ENCODE results near the gene LRRC45.

The LRRC45 gene

GRCh38 chr17:82033359-82034085 is 10.4 kb downstream of the LRRC45 start:
- no peak overlapping the region for H3K4me3 ChIP-seq (ENCODE audit: low read depth, low read length)
- no peak for TF ChIP-seq CTCF (IDR thresholded peaks at IDR 0.05; ENCODE audit: low read depth, low read length)

GRCh38 chr17:82034371-82035011 is 11.4 kb downstream of the LRRC45 start:
- H3K4me3 ChIP-seq (ENCODE audit: low read depth, low read length), result no peak overlapping the region
- TF ChIP-seq CTCF (IDR thresholded peaks at IDR 0.05; ENCODE audit: low read depth, low read length), result no peak

GRCh38 chr17:82035488-82035887 is 12.4 kb downstream of the LRRC45 start:
- no peak for TF ChIP-seq CTCF (IDR thresholded peaks at IDR 0.05; ENCODE audit: low read depth, low read length)
- no peak overlapping the region for H3K4me3 ChIP-seq (ENCODE audit: low read depth, low read length)

DNA sequence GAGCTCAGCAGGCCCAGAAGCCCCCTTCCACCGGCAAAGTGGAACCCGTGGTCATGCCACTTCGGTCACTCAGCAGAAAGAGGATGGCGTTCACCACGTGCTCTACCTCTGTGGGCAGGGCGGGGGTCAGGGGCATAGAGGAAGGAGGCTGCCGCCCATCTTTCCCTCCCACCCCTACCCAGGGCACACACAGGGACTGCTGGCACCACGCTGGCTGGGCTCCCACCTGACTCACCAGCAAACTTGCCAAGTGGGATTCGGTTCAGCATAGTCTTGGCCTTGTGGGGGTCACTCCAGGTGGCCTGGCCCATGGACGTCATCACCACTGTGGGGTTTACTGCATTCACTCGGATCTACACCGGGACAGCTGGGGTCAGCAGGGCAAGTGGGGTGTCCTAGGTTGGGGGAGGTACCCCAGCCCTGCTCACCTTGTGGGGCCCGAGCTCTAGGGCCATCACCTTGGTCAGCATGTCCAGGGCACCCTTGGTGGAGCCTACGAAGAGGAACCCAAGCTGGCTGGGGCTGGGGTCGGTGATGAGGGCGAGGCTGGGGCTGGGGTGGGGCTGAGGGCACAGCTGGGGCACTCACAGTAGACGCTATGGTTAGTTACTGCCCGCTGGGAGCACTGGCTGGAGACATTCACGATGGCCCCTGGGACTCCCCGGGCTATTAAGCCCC is 13.0 kb downstream of the LRRC45 start:
- no peak for TF ChIP-seq CTCF (IDR thresholded peaks at IDR 0.05; ENCODE audit: low read depth, low read length)
- peak overlapping the region; percentile 70; the same call in 1 of the 2 replicates for H3K4me3 ChIP-seq (ENCODE audit: low read depth, low read length)

GRCh38 chr17:82036634-82037091 is 13.6 kb downstream of the LRRC45 start:
- TF ChIP-seq CTCF (IDR thresholded peaks at IDR 0.05; ENCODE audit: low read depth, low read length), result no peak
- H3K4me3 ChIP-seq (ENCODE audit: low read depth, low read length), result peak overlapping the region; percentile 70

- peak within 1 kb of the TSS; percentile 70 for H3K4me3 ChIP-seq (ENCODE audit: low read depth, low read length)
- TF ChIP-seq CTCF (IDR thresholded peaks at IDR 0.05; ENCODE audit: low read depth, low read length), result peak; percentile 62
Observed at GRCh38 chr17:82037092-82037888, 14.2 kb downstream of the LRRC45 start, which contains the start of gene DCXR. TSS of gene DCXR (minus strand) at chr17:82037697. CDS start at chr17:82037682, 15 bp downstream.

All from WI38 (cell line).